Posterior cingulate gyrus (tissue), 11 donors: ENCODE data around the gene CDC27.
A peak's percentile ranks its signal among the peaks of the same experiment; 100 is the strongest.
"Not testable (repeated sequence)": the region's sequence is repeated elsewhere in the genome, so short reads cannot be mapped to it uniquely, and the experiment has no call there.

ENCODE experiments used
- DNase-seq, 10 donors: peaks; one replicate each; pipeline versions ENCODE4 v3.0.0 to v3.0.0-alpha.2; 2020 to 2021; ENCODE audit warnings: mixed read lengths in 3 of 10
- intact Hi-C: fragments of 100-400 bp; cut with DNase I; formaldehyde crosslinking; loops from one replicate; pipeline ENCODE4 v1.15.1; 2023

Gene CDC27

DNA sequence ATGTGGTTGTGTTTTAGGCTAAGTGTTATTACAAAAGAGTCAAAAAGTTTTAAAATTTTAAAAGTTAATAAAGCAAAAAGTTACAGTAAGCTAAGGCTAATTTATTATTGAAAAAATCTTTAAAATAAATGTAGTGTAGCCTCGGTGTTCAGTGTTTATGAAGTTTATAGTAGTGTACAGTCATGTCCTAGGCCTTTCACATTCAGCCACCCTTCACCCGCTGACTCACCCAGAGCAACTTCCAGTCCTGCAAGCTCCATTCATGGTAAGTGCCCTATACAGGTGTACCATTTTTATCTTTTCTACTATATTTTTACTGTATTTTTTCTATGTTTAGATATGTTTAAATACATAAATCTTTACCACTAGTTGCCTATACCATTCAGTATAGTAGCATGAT lies 111.5 kb downstream of the CDC27 start:
- intact Hi-C loops = no loop called here
- no peak for DNase-seq

DNA sequence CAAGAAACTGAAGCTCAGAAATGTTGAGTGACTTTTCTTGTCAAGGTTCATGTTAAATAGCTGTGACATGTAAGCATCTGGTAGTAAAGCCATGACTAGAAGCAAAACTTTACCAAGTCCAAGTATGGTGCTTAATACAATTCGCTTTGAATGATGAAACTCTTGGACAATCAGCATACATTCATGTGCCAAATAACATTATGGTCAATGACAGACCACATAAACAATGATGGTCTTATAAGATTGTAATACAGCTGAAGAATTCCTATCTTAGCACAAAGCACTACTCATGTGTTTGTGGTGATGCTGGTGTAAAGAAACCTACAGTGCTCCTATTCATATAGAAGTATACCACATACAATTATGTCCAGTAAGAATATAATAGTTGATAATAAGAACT lies 112.9 kb downstream of the CDC27 start:
- DNase-seq = no peak
- intact Hi-C loops = no loop called here

DNA sequence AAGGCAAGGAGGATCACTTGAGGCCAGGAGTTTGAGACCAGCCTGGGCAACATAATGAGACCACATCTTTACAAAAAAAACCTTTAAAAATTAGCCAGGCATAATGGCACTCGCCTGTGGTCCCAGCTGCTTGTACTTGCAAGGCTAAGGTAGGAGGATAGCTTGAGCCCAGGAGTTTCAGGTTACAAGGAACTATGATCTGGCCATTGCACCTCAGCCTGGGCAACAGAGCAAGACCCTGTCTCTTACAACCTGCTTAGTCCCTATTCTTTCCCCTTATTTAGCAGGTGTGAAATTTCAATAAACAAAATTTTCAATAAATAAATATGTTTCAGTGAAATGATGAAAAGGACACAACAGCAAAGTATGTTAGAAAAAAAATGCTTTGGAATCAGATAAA lies 114.7 kb downstream of the CDC27 start:
- intact Hi-C loops, DNase-seq: not testable (repeated sequence)

GRCh38 chr17:47073629-47074028 lies 115.5 kb downstream of the CDC27 start:
- intact Hi-C loops, DNase-seq: not testable (repeated sequence)

DNA sequence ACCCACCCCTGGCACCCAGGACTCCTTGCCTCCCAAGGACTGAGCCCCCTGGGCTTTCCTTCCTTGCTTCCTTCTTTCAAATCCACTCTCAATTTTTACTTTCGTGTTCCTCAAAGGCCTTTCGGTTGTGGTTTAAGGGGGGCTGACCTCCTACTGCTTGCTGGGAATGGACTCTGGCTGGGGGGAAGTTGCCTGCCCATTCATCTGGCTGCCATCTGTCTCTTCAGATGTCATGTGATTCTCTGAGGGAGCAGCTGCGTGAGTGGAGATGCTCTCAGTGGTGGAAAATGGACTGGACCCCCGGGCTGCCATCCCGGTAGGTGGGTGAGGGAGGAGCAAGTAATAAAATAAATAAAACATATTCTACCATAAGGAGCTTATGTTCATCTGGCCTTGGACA lies 116.2 kb downstream of the CDC27 start:
- peak in 3 of 10 donors; percentile 15 to 86 (median 32) for DNase-seq
- intact Hi-C loops = no loop called here

DNA sequence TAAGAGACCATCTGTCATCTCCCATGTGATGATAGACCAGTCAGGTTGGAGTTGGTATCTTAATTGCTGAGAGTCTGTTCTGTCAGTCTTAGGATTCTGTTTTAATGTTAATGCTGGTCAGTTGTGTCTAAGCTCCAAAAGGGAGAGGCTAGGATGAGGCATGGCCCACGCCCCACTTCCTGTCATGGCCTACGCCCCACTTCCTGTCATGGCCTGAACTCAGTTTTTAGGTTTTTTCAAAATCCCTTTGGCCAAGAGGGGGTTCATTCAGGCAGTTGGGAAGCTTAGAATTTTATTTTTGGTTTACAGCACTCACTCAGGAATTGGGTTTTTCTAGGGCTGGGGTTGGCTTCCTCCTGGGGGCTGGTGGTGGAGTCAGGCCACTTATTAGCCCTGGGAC lies 117.9 kb downstream of the CDC27 start:
- DNase-seq, intact Hi-C loops: not testable (repeated sequence)

- DNase-seq, intact Hi-C loops: not testable (repeated sequence)
Measured at GRCh38 chr17:47070266-47070665, 118.8 kb downstream of the CDC27 start.
